HepG2 (cell line): ENCODE measurements around the gene CATSPERE. TPM values are rescaled to one million over a fixed set of nuclear protein-coding genes. Genes with fewer than 3 reads are reported as not detected.

Source experiments
- ADNP ChIP-seq: sonication (generic); formaldehyde crosslinking; IDR thresholded peaks from 2 replicates; pipeline ENCODE4 v1.4.0; 2020; ENCODE audit warnings: missing genetic modification reagents
- BRD4 ChIP-seq: sonication (generic); formaldehyde crosslinking; IDR thresholded peaks from 2 replicates; pipeline ENCODE4 v1.4.0; 2020; ENCODE audit warnings: missing genetic modification reagents
- CHCHD3 ChIP-seq: sonication (generic); formaldehyde crosslinking; IDR thresholded peaks from 2 replicates; pipeline ENCODE4 v1.8.0; 2022; ENCODE audit warnings: mild to moderate bottlenecking, missing genetic modification reagents, moderate library complexity
- EHMT2 ChIP-seq: fragments of 200-600 bp; sonication (generic); IDR thresholded peaks from 2 replicates; pipeline ENCODE4 v1.7.0; 2017; ENCODE audit warnings: antibody characterized with exemption, low read depth, low read length, borderline replicate concordance
- ELF4 ChIP-seq: sonication (generic); formaldehyde crosslinking; IDR thresholded peaks from 2 replicates; pipeline ENCODE4 v1.5.0; 2020; ENCODE audit warnings: missing genetic modification reagents, mild to moderate bottlenecking, moderate library complexity, borderline replicate concordance
- GLI4 ChIP-seq: sonication (generic); formaldehyde crosslinking; IDR thresholded peaks from 2 replicates; pipeline ENCODE4 v1.5.1; 2020; ENCODE audit warnings: missing genetic modification reagents, mild to moderate bottlenecking, moderate library complexity, borderline replicate concordance
- GMEB2 ChIP-seq: IDR thresholded peaks from 2 replicates; pipeline ENCODE4 v1.6.1; 2016; ENCODE audit warnings: missing biosample characterization, missing genetic modification reagents, low read depth
- GZF1 ChIP-seq: sonication (generic); formaldehyde crosslinking; IDR thresholded peaks from 2 replicates; pipeline ENCODE4 v1.5.1; 2020; ENCODE audit warnings: mild to moderate bottlenecking, missing genetic modification reagents
- NFYB ChIP-seq: sonication (generic); formaldehyde crosslinking; IDR thresholded peaks from 2 replicates; pipeline ENCODE4 v1.4.0; 2020; ENCODE audit warnings: missing genetic modification reagents
- PBX2 ChIP-seq: IDR thresholded peaks from 2 replicates; pipeline ENCODE4 v1.6.1; 2016; ENCODE audit warnings: control low read depth
- RAD51 ChIP-seq: fragments of 450-650 bp; IDR thresholded peaks from 2 replicates; pipeline ENCODE4 v1.6.1; 2016; ENCODE audit warnings: borderline replicate concordance
- SMYD3 ChIP-seq: sonication (generic); formaldehyde crosslinking; IDR thresholded peaks from 2 replicates; pipeline ENCODE4 v1.8.1; 2023; ENCODE audit warnings: mild to moderate bottlenecking, missing genetic modification reagents
- SRF ChIP-seq: IDR thresholded peaks from 2 replicates; pipeline ENCODE4 v1.6.1; 2011; ENCODE audit warnings: mild to moderate bottlenecking, low read depth, low read length, moderate library complexity
- TAF1 ChIP-seq: sonication (generic); formaldehyde crosslinking; IDR thresholded peaks from 2 replicates; pipeline ENCODE4 v1.4.0; 2020; ENCODE audit warnings: missing genetic modification reagents
- ZFP36L1 ChIP-seq: sonication (generic); formaldehyde crosslinking; IDR thresholded peaks from 2 replicates; pipeline ENCODE4 v1.8.0; 2022; ENCODE audit warnings: mild to moderate bottlenecking, missing genetic modification reagents, moderate library complexity
- ZNF136 ChIP-seq: sonication (generic); formaldehyde crosslinking; IDR thresholded peaks from 2 replicates; pipeline ENCODE4 v1.8.1; 2022; ENCODE audit warnings: low read depth, mild to moderate bottlenecking, moderate library complexity, missing genetic modification reagents
- ZNF256 ChIP-seq: sonication (generic); formaldehyde crosslinking; conservative IDR thresholded peaks from 2 replicates; pipeline ENCODE4 v1.4.0; 2020; ENCODE audit warnings: missing genetic modification reagents
- ZNF460 ChIP-seq: sonication (generic); formaldehyde crosslinking; IDR thresholded peaks from 2 replicates; pipeline ENCODE4 v1.5.1; 2020; ENCODE audit warnings: missing genetic modification reagents, mild to moderate bottlenecking, borderline replicate concordance
- ZNF570 ChIP-seq: sonication (generic); formaldehyde crosslinking; IDR thresholded peaks from 2 replicates; pipeline ENCODE4 v1.4.0; 2020; ENCODE audit warnings: mild to moderate bottlenecking, missing genetic modification reagents, borderline replicate concordance
- ZNF652 ChIP-seq: IDR thresholded peaks from 2 replicates; pipeline ENCODE4 v1.6.1; 2016; ENCODE audit warnings: low read depth, borderline replicate concordance
- ZNF703 ChIP-seq: sonication (generic); formaldehyde crosslinking; IDR thresholded peaks from 2 replicates; pipeline ENCODE4 v1.5.1; 2020; ENCODE audit warnings: missing genetic modification reagents, mild to moderate bottlenecking, moderate library complexity, borderline replicate concordance
- ZSCAN9 ChIP-seq: IDR thresholded peaks from 2 replicates; pipeline ENCODE4 v1.6.1; 2016; ENCODE audit warnings: borderline replicate concordance
- polyA plus RNA-seq, 8 experiments: library from polyadenylated mRNA; depleted of rRNA in 3 of 8; stranded (reverse) in 7 of 8; unstranded in 1 of 8; fragments of >200 nt; fragmentation: Illumina TruSeq in 4 of 8; extraction: Trizol in 4 of 8; gene quantifications; 2 replicates each; pipeline versions ENCODE4 v1.2.1 to v1.2.3, GENCODE V29; 2011 to 2016; ENCODE audit warnings: low read depth in 4 of 8, missing spikeins in 1 of 8, mixed read lengths in 1 of 8; ENCODE audit not compliant: insufficient read depth in 1 of 8
- total RNA-seq, 5 experiments: library from RNA; depleted of rRNA; stranded (reverse); fragments of >200 nt; fragmentation: Illumina TruSeq; extraction: Trizol; gene quantifications; 2 replicates each; pipeline ENCODE4 v1.2.3, GENCODE V29; 2016; ENCODE audit warnings: low read depth in 1 of 5
- TF ChIP-seq, protein P1 (sequence below): IDR thresholded peaks from 2 replicates; pipeline ENCODE4 v1.6.1; 2016; ENCODE audit warnings: missing compliant biosample characterization, missing genetic modification reagents, borderline replicate concordance
- TF ChIP-seq, protein P2 (sequence below), 2 experiments: fragments of 450-650 bp in 1 of 2; sonication (generic) in 1 of 2; formaldehyde crosslinking; IDR thresholded peaks; 2 replicates each; pipeline versions ENCODE4 v1.5.0 to v1.8.0; 2020 to 2022; ENCODE audit warnings: mild to moderate bottlenecking in 1 of 2, missing genetic modification reagents in 1 of 2
- TF ChIP-seq, protein P3 (sequence below): sonication (generic); formaldehyde crosslinking; IDR thresholded peaks from 2 replicates; pipeline ENCODE4 v1.8.0; 2022; ENCODE audit warnings: mild to moderate bottlenecking, missing genetic modification reagents

CATSPERE gene
- total and polyA plus RNA-seq, 2 of the 13 experiments (the other 11 are each of a cell fraction or from before 2014, with no cell fraction given), result 0.34 to 0.51 TPM

DNA sequence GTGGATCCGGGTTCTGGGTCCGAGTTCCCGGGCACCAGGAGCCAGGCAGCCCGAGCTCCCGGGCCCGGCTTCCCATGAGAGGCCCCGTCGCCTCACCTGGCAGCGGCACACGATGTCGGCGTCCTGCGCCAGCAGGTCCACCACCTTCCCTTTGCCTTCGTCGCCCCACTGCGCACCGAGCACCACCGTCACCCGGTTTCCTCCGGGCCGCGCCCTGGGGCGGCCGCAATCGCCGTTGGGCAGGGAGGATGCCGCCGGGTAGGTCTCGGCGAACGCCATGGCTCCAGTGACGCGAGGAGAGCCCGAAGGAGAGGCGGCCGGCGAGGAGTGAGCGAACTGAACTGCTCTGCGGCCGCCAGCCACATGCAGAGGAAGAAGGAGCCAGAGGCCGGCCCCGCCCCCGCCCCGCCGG, 9.5 kb upstream of the CATSPERE start, which contains the start of gene ADSS2 (continued):
- TF ChIP-seq ZNF652 (CRISPR knock-in tag), result no peak
- TF ChIP-seq, protein P1, sequence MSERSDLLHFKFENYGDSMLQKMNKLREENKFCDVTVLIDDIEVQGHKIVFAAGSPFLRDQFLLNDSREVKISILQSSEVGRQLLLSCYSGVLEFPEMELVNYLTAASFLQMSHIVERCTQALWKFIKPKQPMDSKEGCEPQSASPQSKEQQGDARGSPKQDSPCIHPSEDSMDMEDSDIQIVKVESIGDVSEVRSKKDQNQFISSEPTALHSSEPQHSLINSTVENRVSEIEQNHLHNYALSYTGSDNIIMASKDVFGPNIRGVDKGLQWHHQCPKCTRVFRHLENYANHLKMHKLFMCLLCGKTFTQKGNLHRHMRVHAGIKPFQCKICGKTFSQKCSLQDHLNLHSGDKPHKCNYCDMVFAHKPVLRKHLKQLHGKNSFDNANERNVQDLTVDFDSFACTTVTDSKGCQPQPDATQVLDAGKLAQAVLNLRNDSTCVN, result no peak; the same call in 1 of the 2 replicates
- no peak for TF ChIP-seq GZF1 (CRISPR knock-in tag)
- peak; percentile 80; the same call in 1 of the 2 replicates for TF ChIP-seq ZNF703
- no peak for TF ChIP-seq ZNF256
- TF ChIP-seq, protein P2, sequence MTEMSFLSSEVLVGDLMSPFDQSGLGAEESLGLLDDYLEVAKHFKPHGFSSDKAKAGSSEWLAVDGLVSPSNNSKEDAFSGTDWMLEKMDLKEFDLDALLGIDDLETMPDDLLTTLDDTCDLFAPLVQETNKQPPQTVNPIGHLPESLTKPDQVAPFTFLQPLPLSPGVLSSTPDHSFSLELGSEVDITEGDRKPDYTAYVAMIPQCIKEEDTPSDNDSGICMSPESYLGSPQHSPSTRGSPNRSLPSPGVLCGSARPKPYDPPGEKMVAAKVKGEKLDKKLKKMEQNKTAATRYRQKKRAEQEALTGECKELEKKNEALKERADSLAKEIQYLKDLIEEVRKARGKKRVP (CRISPR knock-in tag; IDR thresholded peaks at IDR 0.05), result peak in 1 of 2 experiments; percentile 49; a peak in 1 of 4 replicates
- TF ChIP-seq RAD51, result no peak
- TF ChIP-seq, protein P3, sequence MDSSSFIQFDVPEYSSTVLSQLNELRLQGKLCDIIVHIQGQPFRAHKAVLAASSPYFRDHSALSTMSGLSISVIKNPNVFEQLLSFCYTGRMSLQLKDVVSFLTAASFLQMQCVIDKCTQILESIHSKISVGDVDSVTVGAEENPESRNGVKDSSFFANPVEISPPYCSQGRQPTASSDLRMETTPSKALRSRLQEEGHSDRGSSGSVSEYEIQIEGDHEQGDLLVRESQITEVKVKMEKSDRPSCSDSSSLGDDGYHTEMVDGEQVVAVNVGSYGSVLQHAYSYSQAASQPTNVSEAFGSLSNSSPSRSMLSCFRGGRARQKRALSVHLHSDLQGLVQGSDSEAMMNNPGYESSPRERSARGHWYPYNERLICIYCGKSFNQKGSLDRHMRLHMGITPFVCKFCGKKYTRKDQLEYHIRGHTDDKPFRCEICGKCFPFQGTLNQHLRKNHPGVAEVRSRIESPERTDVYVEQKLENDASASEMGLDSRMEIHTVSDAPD, result no peak
- TF ChIP-seq GMEB2 (CRISPR knock-in tag), result no peak
- no peak for TF ChIP-seq NFYB (CRISPR knock-in tag)
- TF ChIP-seq GLI4 (CRISPR knock-in tag), result no peak
- TF ChIP-seq ADNP (CRISPR knock-in tag), result no peak
- no peak for TF ChIP-seq ZSCAN9 (CRISPR knock-in tag)
- no peak for TF ChIP-seq ZFP36L1 (CRISPR knock-in tag)
- no peak for TF ChIP-seq PBX2 (CRISPR knock-in tag)
- TF ChIP-seq BRD4 (CRISPR knock-in tag), result no peak
- TF ChIP-seq ZNF570 (CRISPR knock-in tag), result no peak
- TF ChIP-seq ZNF136 (CRISPR knock-in tag), result no peak
- no peak for TF ChIP-seq EHMT2
- no peak for TF ChIP-seq ZNF460 (CRISPR knock-in tag)
- no peak for TF ChIP-seq ELF4
- TF ChIP-seq SMYD3 (CRISPR knock-in tag), result no peak
- peak; percentile 93 for TF ChIP-seq TAF1 (CRISPR knock-in tag)
- TF ChIP-seq SRF, result no peak
- peak; percentile 82; the same call in 1 of the 2 replicates for TF ChIP-seq CHCHD3 (CRISPR knock-in tag)
